GM21447 (cell line): ENCODE results near the gene SEMA3B.
"Not testable (repeated sequence)": the region's sequence is repeated elsewhere in the genome, so short reads cannot be mapped to it uniquely, and the experiment has no call there.

ENCODE experiments used
- ATAC-seq: cut with Tn5 transposase; IDR thresholded peaks from one replicate; pipeline ENCODE4 v1.9.1; 2021; ENCODE audit not compliant: unreplicated experiment

The SEMA3B gene

GRCh38 chr3:50237754-50238548 lies 31.0 kb upstream of the SEMA3B start:
- peak; percentile 37 for ATAC-seq

GRCh38 chr3:50238549-50239026 lies 30.4 kb upstream of the SEMA3B start:
- no peak for ATAC-seq

GRCh38 chr3:50239649-50240048 lies 29.3 kb upstream of the SEMA3B start:
- ATAC-seq: no peak

- ATAC-seq: no peak
Measured at GRCh38 chr3:50241163-50241562, 27.8 kb upstream of the SEMA3B start.

- no peak for ATAC-seq
Measured at GRCh38 chr3:50241713-50242380, 27.1 kb upstream of the SEMA3B start.

GRCh38 chr3:50242381-50242770 lies 26.6 kb upstream of the SEMA3B start:
- no peak for ATAC-seq

- no peak for ATAC-seq
Measured at GRCh38 chr3:50242851-50243542, 25.9 kb upstream of the SEMA3B start.

- ATAC-seq: no peak
Measured at GRCh38 chr3:50243543-50243895, 25.4 kb upstream of the SEMA3B start.

GRCh38 chr3:50244813-50245212 lies 24.1 kb upstream of the SEMA3B start:
- not testable (repeated sequence) for ATAC-seq

- ATAC-seq: no peak
Measured at GRCh38 chr3:50245251-50245745, 23.6 kb upstream of the SEMA3B start.

- peak; percentile 67 for ATAC-seq
Measured at GRCh38 chr3:50245831-50246516, 23.0 kb upstream of the SEMA3B start.

GRCh38 chr3:50246517-50246954 lies 22.4 kb upstream of the SEMA3B start:
- ATAC-seq: peak; percentile 37

GRCh38 chr3:50248387-50248786 lies 20.6 kb upstream of the SEMA3B start:
- no peak for ATAC-seq

- no peak for ATAC-seq
Measured at GRCh38 chr3:50249457-50249856, 19.5 kb upstream of the SEMA3B start.

GRCh38 chr3:50250514-50250913 lies 18.4 kb upstream of the SEMA3B start:
- ATAC-seq: no peak

- no peak for ATAC-seq
Measured at GRCh38 chr3:50251220-50251619, 17.7 kb upstream of the SEMA3B start.

GRCh38 chr3:50254577-50255250 lies 14.2 kb upstream of the SEMA3B start:
- ATAC-seq: no peak

- no peak for ATAC-seq
Measured at GRCh38 chr3:50255251-50255615, 13.7 kb upstream of the SEMA3B start.

- ATAC-seq: no peak
Measured at GRCh38 chr3:50256978-50257890, 11.7 kb upstream of the SEMA3B start.
